ENCODE results near the gene SETD4.

- TF ChIP-seq EZH2 (IDR thresholded peaks at IDR 0.05; ENCODE audit: insufficient read depth, poor library complexity, severe bottlenecking) (no peak), EZH2phosphoT487 (IDR thresholded peaks at IDR 0.05; ENCODE audit: insufficient read depth, low read depth) (no peak)
Observed at GRCh38 chr21:36079671-36080070, 19.3 kb upstream of the SETD4 start.
